Activated naive CD4-positive, alpha-beta T cell treated with Interleukin-2 at 50 U/mL for 16 hours (primary cell): ENCODE measurements around the gene SBF2.
"Not testable (repeated sequence)": the region's sequence is repeated elsewhere in the genome, so short reads cannot be mapped to it uniquely, and the experiment has no call there.

ENCODE experiments used
- DNase-seq: peaks from one replicate; pipeline ENCODE4 v3.0.0-alpha.2; 2020

The SBF2 gene

DNA sequence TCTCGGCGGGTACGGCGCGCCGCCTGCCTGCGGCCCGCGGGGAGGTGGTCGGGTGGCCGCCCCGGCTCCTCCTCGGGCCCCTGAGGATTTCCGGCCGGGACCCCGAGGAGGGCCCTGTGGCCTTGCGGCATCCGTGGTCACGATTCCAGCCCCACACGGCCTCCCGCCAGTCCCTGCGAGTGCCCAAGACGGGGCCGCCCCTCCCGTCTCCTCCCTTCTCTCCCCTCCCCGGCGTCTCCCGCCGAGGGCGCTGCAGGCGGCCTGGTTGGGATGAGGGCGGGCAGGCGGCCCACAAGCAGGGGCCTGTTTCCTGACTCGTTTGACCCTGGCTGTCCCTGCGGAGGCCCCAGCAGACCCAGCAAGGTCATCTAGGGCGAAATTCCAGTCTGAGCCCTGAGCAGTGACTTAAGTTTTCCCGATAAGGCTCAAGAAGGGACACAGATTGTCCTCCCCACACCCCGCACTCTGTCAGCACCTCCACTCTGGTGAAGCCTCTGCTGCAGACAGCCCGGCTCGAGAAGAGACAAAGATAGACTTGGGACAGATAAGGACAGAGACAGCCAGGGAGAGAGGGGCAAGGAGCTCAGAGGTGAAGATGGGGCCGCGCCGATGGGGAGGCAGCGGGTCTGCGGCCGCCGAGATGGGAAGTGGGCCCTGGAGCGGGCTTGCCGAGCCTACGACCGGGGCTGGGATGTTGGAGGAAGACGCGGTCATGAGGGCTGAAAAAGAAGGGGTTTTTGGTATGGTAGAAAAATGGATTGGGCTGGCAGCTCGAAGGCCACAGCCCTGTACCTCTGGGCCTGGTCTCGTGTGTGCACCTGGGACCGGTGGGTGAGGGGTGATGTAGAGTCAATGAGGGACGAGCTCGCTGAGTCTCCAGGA lies 535.1 kb downstream of the SBF2 start:
- peak; percentile 62 for DNase-seq

DNA sequence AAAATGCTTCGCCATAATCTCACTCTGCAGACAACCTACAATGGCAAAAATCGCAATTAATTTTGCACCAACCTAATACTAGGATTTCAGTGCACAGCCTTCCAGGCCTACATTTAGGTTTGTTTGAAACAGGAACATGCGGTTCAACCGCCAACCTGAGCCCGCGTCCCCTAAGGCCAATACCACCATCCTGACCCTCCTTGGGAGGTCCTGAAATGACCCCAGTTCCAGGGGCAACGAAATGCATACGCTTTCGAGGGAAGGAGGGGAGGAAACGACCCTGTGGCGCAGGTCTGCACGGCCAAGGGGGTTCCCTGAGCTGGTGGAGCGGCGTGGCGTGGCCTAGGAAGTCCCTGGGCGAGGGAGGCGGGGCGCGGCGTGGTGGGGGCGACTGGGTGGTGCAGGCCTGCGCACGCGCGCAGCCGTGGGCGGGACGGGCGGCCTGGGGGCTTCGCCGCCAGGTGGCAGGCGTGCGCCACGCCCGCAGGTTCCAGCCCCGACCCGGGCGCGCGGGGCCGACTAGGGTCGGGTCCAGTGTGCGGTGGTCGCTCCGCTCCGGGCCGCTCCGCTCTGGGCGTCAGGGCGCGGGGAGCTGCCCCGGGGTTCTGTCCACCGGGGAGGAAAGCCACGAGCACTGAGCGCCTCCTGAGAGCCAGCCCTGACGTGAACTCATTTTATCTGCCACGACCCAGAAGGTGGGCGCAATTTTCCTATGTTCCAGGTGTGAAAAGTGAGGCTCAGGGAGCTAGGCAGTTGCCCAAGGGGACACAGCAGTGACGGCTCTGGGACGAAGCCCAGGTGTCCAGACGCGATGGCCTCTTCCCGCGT lies 536.0 kb downstream of the SBF2 start:
- peak; percentile 94 for DNase-seq

DNA sequence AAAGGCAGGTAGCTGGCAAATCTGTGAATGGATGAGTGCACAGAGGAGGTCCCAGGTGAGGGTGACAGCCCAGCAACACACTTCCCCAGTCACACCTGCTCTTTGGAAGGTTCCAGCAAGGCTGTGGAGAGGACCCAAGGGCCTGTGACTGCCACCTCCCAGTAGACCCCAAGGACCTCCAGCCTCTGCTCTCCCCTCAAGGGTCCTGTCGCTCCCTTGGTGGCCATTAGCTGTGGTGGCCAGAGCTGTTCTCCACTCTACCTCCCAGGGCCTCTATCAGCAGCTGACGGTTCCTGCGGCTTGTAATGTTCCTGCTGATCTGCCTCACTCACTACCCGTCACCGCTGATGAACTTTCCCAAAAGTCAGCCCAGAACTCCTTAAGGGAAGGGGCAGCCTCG lies 537.1 kb downstream of the SBF2 start:
- no peak for DNase-seq

DNA sequence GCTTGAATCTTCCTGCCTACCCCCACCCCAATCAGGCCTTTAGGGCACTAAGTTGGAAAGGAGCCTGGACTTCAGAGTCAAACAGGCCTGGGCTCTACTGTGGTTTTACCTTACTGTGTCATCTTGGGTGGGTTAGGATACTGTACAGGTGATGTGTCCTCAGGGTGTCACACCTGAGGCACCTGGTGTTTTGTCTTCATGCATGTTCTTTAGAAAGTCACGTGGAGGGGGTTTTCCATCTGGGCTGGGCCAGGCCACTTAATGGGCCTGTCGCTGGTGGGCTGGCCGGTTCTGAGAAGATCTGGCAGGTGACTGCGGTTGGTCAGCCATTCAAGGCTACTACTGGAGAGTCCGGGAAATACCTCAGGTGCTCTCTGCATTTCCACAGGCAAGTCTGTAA lies 537.6 kb downstream of the SBF2 start:
- no peak for DNase-seq

DNA sequence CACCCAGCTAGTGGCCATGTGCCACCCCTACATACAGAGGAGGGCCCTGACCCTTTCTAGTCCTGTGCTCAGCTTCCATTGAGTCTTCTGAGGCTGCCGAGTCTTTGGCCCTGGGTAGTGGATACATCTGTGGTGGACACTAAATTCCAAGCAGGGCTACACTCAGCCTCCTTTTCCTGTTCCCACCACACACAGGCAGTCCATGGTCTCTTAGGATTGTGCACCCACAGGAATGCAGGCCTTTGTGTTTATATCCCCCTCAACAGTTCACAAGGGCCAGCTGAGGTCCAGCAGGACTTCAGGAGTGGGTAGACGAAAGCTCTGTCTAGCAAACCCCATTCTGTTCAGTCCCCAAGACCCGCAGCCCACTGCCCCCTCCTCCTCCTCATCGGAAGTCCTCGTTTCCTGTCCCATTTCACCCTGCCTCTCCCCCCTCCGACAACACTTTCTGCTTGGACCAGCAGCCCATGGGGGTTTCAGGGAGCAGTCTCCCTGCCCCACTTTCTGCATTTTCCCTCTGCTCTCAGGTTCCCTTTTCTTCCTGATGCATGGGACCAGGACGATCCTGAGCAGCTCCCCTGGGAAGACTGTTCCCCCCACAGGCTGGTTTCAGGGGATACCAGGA lies 538.3 kb downstream of the SBF2 start:
- no peak for DNase-seq

DNA sequence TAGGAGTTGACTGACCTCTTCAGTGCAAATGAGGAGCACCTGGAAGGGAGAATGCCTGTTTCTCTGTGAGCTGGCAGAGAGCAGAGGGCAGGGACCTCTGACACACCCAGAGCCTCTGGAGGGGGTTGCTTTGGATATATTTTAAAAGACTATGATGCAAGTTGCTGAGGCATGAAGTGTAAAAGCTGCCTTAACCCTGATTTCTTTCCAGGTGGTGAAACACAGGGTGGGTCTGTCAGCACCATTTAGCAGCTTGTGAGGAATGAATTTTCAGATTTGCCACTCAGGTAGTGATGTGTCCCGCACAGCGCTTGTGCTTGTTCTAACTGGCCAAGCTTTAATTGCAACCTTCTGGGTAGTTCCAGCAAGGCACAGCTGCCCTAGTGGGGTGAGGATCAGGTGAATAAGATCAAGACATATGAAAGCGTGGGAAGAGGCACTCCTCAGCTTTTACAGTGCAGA lies 540.0 kb downstream of the SBF2 start:
- DNase-seq = no peak

DNA sequence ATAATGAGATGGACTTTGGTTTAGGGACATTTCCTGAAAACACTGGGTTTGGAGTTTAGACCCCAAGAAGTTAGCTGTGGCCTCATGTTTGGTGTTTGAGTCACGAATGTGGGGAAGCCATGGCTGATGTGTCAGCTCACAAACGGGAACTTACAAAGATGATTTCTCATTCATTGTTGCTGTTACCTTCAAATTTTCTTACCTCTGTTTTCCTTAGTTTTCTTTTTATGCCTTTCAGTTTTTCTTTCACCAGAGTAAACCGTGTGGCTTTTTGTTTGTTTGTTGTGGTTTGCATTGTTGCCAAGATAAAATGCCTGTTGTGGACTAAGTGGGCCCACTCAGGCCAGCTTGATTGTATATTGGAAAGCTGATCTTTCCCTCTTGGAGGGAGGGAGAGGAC lies 541.0 kb downstream of the SBF2 start:
- no peak for DNase-seq

DNA sequence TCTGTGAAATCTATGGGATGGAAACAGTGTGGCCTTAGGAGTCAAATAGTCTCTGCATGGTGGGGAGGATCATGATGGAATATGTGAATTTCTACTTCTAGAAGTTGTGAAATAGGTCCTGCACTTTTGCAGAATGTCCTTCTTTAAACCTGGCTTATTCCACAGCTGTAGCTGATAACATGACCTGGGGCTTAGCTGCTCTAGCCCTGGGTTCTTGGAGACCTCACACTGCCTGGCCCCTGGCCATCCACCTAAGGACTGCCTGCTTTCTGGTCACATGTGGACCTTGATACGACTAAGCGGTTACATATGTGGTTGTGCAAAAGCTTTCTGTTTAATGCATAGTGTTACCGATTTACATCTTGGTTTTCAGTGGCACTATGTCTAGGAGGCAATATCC lies 541.9 kb downstream of the SBF2 start:
- no peak for DNase-seq

DNA sequence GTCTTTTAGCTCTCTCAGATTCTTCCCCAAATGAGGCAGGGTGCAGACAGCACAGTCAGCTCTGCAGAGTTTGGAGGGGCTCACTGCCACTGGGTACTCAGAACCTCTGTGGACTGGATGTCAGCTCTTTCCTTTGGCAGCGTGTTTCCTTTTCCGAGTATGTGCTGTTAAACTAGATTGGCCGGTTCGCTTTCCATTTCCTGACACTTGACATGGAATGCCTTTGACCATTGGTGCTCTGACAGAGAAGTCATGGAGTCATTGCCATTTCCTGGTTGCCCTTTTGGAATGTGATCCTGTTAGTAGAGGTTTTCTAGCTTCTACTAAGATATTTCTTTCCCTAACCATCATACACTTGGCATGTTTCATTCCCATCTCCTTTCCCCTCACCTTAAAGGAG lies 543.5 kb downstream of the SBF2 start:
- no peak for DNase-seq

DNA sequence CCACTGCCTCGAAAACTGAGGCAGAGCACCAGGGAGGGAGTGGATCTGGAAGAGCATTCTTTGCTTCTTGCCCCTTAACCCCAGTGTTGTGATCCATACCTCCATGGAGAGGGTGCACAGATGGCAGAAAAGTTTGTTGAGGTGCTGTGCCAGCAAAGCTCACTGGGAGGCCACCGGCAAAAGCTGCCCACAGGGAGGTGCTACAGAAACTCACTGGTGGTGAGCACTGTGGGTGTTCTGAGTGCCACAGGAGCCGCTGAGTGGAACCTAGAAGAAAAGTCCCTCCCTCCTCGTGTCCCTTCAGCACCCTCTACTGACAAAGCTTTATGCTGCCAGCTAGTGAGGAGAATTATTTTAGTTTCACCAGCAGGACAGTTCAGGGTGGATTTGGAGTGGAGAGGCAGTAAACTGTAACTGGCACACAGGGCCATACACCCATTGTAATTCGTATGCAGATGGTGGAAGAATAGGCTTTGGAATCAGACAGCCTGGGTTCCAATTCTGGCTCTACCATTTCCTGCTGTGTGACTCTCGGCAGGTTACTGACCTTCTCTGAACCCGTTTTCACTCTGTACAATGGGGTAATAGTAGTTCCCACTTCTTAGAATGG lies 545.6 kb downstream of the SBF2 start:
- DNase-seq = peak; percentile 66

DNA sequence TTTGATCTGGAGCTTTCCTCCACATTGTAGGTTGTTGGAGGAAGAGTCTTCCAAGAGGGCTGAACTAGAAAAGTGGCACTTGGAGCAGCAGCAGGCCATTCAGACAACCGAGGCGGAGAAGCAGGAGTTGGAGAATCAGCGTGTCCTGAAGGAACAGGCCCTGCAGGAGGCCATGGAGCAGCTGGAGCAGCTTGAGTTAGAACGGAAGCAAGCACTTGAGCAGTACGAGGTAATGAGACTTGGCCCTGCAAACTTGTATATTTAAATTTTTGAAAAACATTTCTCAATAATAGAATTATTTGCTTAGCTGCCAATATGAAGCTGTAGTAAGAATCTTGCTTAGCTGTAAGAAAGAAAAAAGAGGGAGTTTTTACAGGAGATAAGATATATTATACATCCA lies 546.2 kb downstream of the SBF2 start:
- no peak for DNase-seq

DNA sequence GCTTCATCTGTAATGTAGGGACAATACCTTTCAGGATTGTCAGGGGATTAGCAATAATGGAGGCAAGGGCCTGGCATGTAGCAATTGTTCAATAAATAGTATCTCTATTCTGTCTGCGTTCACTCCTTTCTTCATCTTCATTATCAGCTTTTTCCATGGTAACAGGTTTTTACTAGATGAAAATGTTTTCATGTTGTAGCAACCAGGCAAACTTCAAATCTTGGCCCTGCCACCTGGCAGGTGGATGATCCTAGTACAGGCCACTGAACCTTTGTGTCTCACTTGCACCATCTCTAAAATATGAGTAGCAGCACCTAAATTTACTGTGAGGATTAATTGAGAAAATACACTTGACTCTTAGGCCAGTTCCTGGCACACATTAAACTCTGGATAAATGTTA lies 546.8 kb downstream of the SBF2 start:
- no peak for DNase-seq

DNA sequence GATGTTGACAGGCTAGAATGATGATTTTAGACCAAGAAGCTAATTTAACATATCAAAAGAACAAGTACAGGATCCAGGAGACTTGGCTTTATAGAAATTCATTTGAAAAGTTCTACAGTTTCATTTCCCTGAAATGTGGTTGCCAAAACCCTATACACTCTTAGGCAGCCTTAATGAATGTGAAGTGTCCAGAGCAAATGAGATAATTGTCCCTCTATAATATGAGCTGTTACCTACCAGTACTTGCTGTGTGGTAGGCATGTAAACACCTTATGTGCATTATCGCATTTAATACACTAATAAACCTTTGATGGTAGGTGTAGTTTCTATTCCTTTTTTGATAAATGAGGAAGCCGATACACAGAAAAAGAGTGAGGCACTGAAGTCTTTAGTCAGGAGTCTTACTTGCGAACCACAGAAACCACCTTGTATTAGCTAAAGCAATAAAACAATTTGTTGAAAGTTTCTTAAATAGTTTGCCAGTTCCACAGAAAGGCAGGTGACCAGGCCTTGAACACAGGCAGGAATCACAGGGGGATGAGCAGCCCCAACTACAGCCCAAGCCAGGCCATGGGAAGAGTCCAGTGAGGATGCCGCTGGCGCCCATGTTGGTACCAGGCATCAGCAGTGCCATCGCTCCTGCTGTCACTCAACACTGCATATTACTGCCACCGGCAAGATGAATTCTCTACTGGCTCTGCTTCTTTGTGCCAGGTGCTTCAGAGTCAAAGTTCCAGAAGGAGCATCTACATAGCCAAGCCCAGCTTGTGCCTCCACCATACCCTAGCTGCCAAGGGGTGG lies 548.4 kb downstream of the SBF2 start:
- DNase-seq = no peak

DNA sequence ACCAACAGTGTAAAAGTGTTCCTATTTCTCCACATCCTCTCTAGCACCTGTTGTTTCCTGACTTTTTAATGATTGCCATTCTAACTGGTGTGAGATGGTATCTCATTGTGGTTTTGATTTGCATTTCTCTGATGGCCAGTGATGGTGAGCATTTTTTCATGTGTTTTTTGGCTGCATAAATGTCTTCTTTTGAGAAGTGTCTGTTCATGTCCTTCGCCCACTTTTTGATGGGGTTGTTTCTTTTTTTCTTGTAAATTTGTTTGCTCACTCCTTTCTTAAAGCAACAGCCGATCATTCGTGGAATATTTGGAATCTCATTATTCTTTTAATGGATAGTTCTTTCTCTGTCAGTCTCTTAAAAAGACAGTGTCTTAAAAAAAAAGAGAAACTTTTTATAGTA lies 550.5 kb downstream of the SBF2 start:
- not testable (repeated sequence) for DNase-seq

DNA sequence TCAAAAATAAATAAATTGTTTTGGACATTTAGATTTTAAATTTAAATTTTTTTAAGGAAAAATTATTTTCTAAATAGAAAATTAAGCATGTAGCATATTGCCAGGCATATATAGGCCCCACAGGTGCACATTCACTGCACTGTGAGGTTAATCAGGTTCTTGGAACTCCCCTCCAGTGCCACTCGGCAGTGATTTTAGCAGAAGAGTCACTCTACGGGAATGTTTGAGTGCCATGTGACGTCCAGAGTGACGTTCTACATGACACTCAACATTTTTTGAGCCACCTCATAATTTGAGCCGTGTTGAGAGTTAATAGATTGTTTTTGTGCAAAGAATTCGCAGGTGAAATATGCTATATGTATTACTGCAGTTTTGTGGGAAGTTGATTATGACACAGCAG lies 552.8 kb downstream of the SBF2 start:
- no peak for DNase-seq

DNA sequence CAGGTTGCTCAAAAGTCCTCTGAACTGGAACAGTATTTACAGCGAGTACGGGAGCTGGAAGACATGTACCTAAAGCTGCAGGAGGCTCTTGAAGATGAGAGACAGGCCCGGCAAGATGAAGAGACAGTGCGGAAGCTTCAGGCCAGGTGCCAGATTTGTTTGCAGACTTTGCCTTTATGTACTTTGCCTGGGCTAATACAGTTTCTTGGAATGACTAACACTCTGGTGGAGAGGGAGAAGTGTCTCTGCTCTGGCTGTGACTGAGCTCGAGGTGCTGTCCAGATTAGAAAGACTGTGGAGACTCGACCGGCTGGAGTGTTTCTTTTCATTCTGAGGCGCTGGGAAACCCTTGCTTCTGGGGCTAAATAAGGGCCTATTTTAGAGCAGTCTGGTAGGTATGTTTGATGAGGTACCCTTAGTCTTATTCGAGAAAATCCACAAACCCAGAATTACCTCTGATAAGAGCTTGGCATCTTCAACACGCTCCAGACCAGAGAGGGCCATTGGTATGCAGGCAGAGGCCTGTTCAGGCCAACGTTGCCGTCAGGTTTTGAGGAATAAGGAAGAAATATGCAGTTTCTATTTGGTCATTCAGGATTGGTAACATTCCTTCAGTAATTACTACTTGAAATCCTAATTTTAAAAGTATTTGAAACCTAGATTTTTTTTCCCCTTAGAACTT lies 553.7 kb downstream of the SBF2 start:
- no peak for DNase-seq

DNA sequence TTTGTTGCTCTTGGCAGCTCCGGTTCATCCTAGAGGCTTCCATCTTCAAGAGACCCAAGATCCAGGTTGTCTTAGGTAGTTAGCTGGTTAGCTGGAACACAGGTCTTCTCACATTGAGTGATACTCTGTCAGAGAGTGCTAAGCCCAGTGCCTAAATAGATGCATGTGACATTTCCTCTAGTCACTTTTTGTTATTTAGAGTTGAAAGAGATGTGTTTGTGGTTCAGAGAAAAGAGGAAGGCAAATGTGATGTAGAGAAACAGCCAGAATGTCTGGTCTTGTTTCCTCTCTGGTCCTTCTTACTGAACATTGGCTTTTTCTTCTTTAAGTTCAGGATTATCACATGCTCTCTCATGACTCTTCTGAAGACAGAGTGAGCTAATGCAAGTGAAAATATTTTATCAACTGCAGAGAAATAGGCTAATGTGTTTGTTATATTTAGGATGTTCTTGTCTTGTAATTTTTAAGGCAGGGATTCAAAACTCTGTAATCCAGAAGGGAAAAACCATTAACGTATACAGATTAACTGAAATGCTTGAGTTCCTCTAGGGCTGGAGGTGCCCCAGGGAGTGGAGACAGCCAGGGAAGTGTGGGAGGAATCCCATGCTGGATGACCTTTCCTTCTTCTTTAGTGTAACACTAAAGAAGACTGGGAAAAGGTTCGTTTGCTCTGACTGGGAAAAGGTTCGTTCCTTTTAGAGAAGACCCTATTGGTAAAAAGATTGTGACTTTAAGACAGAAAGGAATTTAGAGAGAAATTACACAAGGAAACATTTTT lies 554.7 kb downstream of the SBF2 start:
- no peak for DNase-seq

DNA sequence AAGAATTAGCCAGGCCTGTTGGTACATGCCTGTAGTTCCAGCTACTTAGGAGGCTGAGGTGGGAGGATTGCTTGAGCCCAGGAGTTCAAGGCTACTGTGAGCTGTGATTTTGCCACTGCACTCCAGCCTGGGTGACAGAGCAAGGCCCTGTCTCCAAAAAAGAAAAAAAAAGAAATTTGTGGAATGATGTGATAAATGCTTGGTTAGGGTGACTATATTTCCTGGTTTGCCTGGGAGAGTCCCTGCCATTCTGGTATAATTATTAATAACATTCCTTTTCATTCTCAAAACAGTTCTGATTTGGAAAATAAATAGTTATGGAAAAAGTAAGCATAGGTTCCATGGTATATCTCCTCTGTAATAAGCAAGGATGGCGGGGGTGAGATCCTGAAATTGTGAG lies 555.3 kb downstream of the SBF2 start:
- no peak for DNase-seq

DNA sequence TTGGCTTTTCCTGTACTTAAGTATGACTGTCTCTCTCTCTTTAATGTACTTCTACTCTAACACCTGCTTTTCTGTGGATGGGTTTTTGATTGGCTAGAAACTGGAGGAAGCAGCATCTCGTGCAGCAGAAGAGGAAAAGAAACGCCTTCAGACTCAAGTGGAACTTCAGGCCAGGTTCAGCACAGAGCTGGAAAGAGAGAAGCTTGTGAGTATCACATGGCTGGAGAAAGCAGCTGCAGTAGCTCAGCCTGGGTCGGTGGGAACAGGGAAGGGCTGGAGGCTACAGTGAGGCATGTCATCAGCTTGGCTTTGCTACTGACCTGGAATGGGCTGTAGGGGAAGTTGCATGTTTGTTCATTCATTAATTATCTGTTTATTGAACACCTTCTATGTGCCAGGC lies 555.9 kb downstream of the SBF2 start:
- DNase-seq = no peak

DNA sequence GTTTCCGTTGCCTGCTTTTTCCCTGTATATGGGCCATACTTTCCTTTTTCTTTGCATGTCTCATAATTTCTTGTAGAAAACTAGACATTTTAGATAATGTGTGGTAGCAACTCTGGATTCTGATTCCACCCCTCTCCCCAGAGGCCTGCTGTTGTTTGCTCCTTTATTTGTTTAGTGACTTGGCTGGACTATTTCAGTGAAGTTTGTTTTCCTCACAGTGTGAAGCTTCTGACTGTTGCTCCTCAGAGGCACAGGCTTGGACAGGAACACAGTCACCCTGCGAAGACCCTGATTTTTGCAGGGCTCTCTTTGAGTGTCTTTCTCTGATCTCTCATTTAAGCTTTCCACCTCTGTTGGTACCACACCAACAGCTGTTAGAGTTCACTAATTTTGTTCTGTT lies 557.7 kb downstream of the SBF2 start:
- DNase-seq = no peak

DNA sequence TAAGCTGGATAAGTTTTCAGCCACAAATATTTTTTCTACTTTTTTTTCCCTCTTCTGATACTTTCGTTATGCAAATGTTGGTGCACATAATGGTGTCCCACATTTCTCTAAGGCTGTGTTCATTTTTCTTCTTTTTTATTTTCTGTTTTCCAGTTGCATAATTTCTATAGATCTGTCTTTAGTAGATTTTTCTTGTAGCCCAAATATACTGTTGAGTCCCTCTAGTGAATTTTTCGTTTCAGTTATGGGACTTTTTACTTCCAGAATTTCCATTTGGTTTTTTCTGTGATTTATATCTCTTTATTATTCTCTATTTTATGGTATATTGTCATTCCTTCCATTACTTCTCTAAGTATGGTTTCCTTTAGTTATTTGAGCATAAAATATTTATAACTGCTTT lies 558.1 kb downstream of the SBF2 start:
- DNase-seq = no peak
